ENCODE data around the gene PPM1D.
A peak's percentile ranks its signal among the peaks of the same experiment; 100 is the strongest.
"Not testable (repeated sequence)": the region's sequence is repeated elsewhere in the genome, so short reads cannot be mapped to it uniquely, and the experiment has no call there.

PPM1D gene

DNA sequence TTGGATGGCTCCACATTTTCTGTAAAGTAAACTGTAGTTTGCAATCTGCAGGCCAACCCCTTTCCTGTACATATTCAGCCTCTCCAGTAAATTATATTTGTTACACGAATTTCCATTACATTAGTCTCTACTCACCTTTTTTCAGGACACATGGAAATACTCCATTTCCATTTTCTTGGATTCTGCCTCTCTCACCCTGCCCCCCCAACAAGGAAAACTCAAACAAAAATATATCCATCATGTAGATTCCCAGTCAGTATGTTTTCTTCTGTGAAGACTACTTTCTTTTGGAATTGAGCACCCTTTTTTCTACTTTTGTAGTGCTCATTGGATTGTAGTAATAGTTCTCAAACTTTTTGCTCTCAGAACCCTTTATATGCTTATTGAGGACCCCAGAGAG, 2.9 kb downstream of the PPM1D start:
- peaks cover 9% of the 10 kb centered on the region; the same call in 1 of the 2 replicates for H3K27me3 ChIP-seq (ENCODE audit: low read depth, low read length)
- peaks cover 3% of the 10 kb centered on the region for H3K36me3 ChIP-seq (replicated peaks; ENCODE audit: low read depth, low read length)
- H3K79me2 ChIP-seq (ENCODE audit: low read length), result peaks cover 78% of the 10 kb centered on the region
- H3K9me3 ChIP-seq (ENCODE audit: insufficient read depth, low read length), result no peaks in the 10 kb centered on the region
- TF ChIP-seq CTCF (IDR thresholded peaks at IDR 0.05; ENCODE audit: low read depth, low read length) (no peak), EZH2phosphoT487 (IDR thresholded peaks at IDR 0.05; ENCODE audit: low read depth) (no peak)
- peak overlapping the region; percentile 84; the same call in 1 of the 2 replicates for H3K4me2 ChIP-seq (ENCODE audit: low read length)
- H3K27ac ChIP-seq (ENCODE audit: low read length), result no peak overlapping the region
- H3K4me1 ChIP-seq (ENCODE audit: low read length), result peaks cover 25% of the 10 kb centered on the region
- H3K9ac ChIP-seq (ENCODE audit: low read length), result no peak overlapping the region
- peaks cover 43% of the 10 kb centered on the region for H4K20me1 ChIP-seq (ENCODE audit: insufficient read depth, low read length)
- no peak overlapping the region for H3K4me3 ChIP-seq (ENCODE audit: low read length)
- H2AFZ ChIP-seq (ENCODE audit: low read depth, low read length), result no peak overlapping the region

DNA sequence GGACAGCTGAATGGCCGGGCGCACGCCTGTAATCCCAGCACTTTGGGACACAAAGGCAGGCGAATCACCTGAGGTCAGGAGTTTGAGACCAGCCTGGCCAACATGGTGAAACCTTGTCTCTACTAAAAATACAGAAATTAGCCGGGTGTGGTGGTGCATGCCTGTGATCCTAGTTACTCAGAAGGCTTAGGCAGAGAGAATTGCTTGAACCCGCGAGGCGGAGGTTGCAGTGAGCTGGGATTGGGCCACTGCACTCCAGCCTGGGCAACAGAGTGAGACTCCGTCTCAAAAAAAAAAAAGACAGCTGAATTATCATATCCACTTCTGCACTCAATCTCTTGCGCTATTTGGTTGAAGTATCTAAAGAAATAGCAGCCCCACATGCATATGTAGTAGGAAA, 3.5 kb downstream of the PPM1D start:
- H3K36me3 ChIP-seq (replicated peaks; ENCODE audit: low read depth, low read length); H3K4me2 ChIP-seq (ENCODE audit: low read length); H3K4me3 ChIP-seq (ENCODE audit: low read length); H2AFZ ChIP-seq (ENCODE audit: low read depth, low read length); H3K27ac ChIP-seq (ENCODE audit: low read length); H3K9me3 ChIP-seq (ENCODE audit: insufficient read depth, low read length); H3K9ac ChIP-seq (ENCODE audit: low read length); H3K27me3 ChIP-seq (ENCODE audit: low read depth, low read length): not testable (repeated sequence)
- Histone ChIP-seq H4K20me1 (ENCODE audit: insufficient read depth, low read length) (peaks cover 43% of the 10 kb centered on the region), H3K4me1 (ENCODE audit: low read length) (peaks cover 20% of the 10 kb centered on the region), H3K79me2 (ENCODE audit: low read length) (peaks cover 84% of the 10 kb centered on the region)

DNA sequence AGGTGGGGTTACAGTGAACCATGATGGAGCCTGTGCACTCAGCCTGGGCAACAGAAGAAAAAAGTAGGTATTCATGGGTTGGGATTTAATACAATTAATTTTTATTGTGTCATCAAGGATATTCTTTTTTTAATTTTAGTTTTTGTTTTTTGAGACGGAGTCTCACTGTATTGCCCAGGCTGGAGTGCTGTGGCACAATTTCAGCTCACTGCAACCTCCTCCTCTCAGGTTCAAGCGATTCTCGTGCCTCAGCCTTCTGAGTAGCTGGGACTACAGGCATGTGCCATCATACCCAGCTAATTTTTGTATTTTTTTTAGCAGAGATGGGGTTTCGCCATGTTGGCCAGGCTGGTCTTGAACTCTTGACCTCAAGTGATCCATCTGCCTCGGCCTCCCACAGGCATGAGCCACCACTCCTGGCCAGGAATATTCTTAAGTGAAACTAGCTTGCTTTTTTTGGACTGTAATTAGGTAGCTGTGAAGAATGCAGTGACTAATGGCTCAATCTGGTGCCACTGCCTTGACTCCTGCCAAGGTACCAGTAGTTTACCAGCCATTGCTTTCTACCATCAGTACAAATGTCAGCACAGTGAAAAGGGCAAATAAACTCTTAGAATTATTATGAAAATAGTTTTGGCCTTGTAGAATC, 4.8 kb downstream of the PPM1D start:
- H2AFZ ChIP-seq (ENCODE audit: low read depth, low read length), result no peak overlapping the region
- no peak overlapping the region for H3K4me2 ChIP-seq (ENCODE audit: low read length)
- H3K27ac ChIP-seq (ENCODE audit: low read length), result no peak overlapping the region
- peaks cover 48% of the 10 kb centered on the region for H4K20me1 ChIP-seq (ENCODE audit: insufficient read depth, low read length)
- no peak overlapping the region for H3K4me3 ChIP-seq (ENCODE audit: low read length)
- peaks cover 95% of the 10 kb centered on the region for H3K79me2 ChIP-seq (ENCODE audit: low read length)
- no peak for TF ChIP-seq EZH2phosphoT487 (IDR thresholded peaks at IDR 0.05; ENCODE audit: low read depth)
- TF ChIP-seq CTCF (IDR thresholded peaks at IDR 0.05; ENCODE audit: low read depth, low read length), result no peak
- H3K4me1 ChIP-seq (ENCODE audit: low read length), result peaks cover 13% of the 10 kb centered on the region; the same call in 1 of the 2 replicates
- no peak overlapping the region for H3K9ac ChIP-seq (ENCODE audit: low read length)
- peaks cover 3% of the 10 kb centered on the region for H3K36me3 ChIP-seq (replicated peaks; ENCODE audit: low read depth, low read length)
- no peaks in the 10 kb centered on the region for H3K9me3 ChIP-seq (ENCODE audit: insufficient read depth, low read length)
- peaks cover 9% of the 10 kb centered on the region; the same call in 1 of the 2 replicates for H3K27me3 ChIP-seq (ENCODE audit: low read depth, low read length)

DNA sequence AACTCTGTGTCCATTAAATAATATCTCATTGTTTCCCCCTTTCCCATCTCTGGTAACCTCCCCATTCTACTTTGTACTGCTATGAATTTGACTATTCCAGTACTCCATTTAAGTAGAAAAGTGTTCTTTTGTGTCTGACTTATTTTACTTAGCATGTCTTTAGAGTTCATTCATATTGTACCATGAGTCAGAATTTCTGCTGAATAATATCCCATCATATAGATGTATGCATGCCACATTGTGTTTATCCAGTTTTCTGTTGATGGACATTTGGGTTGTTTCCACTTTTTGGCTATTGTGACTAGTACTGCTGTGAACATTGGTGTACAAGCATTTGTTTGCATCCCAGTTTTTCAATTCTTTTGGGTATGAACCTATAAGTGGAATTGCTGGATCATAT, 6.0 kb downstream of the PPM1D start:
- TF ChIP-seq EZH2phosphoT487 (IDR thresholded peaks at IDR 0.05; ENCODE audit: low read depth) (no peak), CTCF (IDR thresholded peaks at IDR 0.05; ENCODE audit: low read depth, low read length) (no peak)
- H3K9ac ChIP-seq (ENCODE audit: low read length), result no peak overlapping the region
- H3K27ac ChIP-seq (ENCODE audit: low read length), result no peak overlapping the region
- peaks cover 97% of the 10 kb centered on the region for H3K79me2 ChIP-seq (ENCODE audit: low read length)
- H3K4me1 ChIP-seq (ENCODE audit: low read length), result peaks cover 13% of the 10 kb centered on the region; the same call in 1 of the 2 replicates
- H4K20me1 ChIP-seq (ENCODE audit: insufficient read depth, low read length), result peaks cover 53% of the 10 kb centered on the region
- no peak overlapping the region for H2AFZ ChIP-seq (ENCODE audit: low read depth, low read length)
- H3K9me3 ChIP-seq (ENCODE audit: insufficient read depth, low read length), result no peaks in the 10 kb centered on the region
- peaks cover 3% of the 10 kb centered on the region; the same call in 1 of the 2 replicates for H3K27me3 ChIP-seq (ENCODE audit: low read depth, low read length)
- no peak overlapping the region for H3K4me2 ChIP-seq (ENCODE audit: low read length)
- H3K4me3 ChIP-seq (ENCODE audit: low read length), result no peak overlapping the region
- H3K36me3 ChIP-seq (replicated peaks; ENCODE audit: low read depth, low read length), result peaks cover 3% of the 10 kb centered on the region

All from OCI-LY3 (cell line).